DOHH2 (cell line): ENCODE measurements around the gene ADCY5.

ENCODE experiments used
- CTCF ChIP-seq: fragments of 200-600 bp; sonication (generic); IDR thresholded peaks from one replicate; pipeline ENCODE4 v1.5.1; 2014; ENCODE audit warnings: antibody characterized with exemption, mild to moderate bottlenecking, low read depth, low read length; ENCODE audit not compliant: poor library complexity, severe bottlenecking
- EZH2phosphoT487 ChIP-seq: fragments of 200-600 bp; sonication (generic); IDR thresholded peaks from 2 replicates; pipeline ENCODE4 v1.6.1; 2017; ENCODE audit warnings: borderline replicate concordance, mild to moderate bottlenecking, antibody characterized with exemption, low read length, moderate library complexity, mixed read lengths

- no peak for TF ChIP-seq CTCF
- TF ChIP-seq EZH2phosphoT487, result no peak
Measured at GRCh38 chr3:123296261-123296660, 152.6 kb downstream of the ADCY5 start.
